Activated naive CD8-positive, alpha-beta T cell treated with anti-CD3 and anti-CD28 coated beads, Interleukin-2, amount 10 ng/mL, durations not matched to agents 7 days and 5 days (primary cell): Measurements from ENCODE around the gene DTX4. TPM values are rescaled to one million over a fixed set of nuclear protein-coding genes. Genes with fewer than 3 reads are reported as not detected.
A peak's percentile ranks its signal among the peaks of the same experiment; 100 is the strongest.

Source experiments
- ATAC-seq: fragments of 150-1000 bp; cut with Tn5 transposase; one replicate; pipeline ENCODE4 v1.10.0; 2021; ENCODE audit warnings: low read depth, moderate library complexity
- POLR2A ChIA-PET: fragments of 350-600 bp; sonication (Branson Sonifier 250); formaldehyde crosslinking; loops from one replicate; lab custom pipeline; 2021; ENCODE audit warnings: antibody characterized with exemption; lab: Charles Lee
- DNase-seq: peaks from one replicate; pipeline ENCODE4 v3.0.0; 2021
- H3K27ac Mint-ChIP-seq: one replicate; pipeline ENCODE4 v1.8.0; 2022; ENCODE audit warnings: mild to moderate bottlenecking, mixed read lengths
- H3K27me3 Mint-ChIP-seq: one replicate; pipeline ENCODE4 v1.8.0; 2022; ENCODE audit warnings: mild to moderate bottlenecking, moderate library complexity, mixed read lengths
- H3K36me3 Mint-ChIP-seq: one replicate; pipeline ENCODE4 v1.8.0; 2021; ENCODE audit warnings: mild to moderate bottlenecking, mixed read lengths
- H3K4me1 Mint-ChIP-seq: one replicate; pipeline ENCODE4 v1.8.0; 2021; ENCODE audit warnings: mixed read lengths
- H3K4me3 Mint-ChIP-seq: one replicate; pipeline ENCODE4 v1.8.0; 2022; ENCODE audit warnings: mild to moderate bottlenecking, moderate library complexity, mixed read lengths
- H3K9me3 Mint-ChIP-seq: one replicate; pipeline ENCODE4 v1.8.0; 2021; ENCODE audit warnings: mixed read lengths
- total RNA-seq, 2 experiments: library from RNA; stranded (reverse); gene quantifications; one replicate each; pipeline ENCODE4 v1.2.3, GENCODE V29; 2021

DTX4 gene
- total RNA-seq, 2 experiments from 2014 or later = 0.47 to 0.94 TPM

DNA sequence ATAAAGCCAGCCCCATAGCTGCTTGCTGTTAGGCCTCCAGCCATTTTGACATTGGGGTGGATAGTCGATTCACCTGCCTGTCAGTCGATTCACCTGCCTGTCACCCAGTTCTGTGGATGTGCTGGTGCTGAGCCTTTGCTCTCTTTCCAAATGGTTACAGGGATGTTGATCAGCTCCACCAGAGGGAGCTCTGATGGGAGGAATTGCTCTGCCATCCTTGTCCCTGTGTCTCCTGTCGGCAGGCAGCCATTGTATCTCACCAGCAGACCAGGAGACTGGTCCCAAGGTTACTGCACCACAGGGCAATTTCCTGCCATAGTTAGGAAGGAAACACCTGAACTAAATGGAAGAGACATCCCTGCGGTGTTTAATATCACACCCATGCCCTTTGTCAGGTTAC lies 34.7 kb downstream of the DTX4 start:
- H3K9me3 Mint-ChIP-seq = no peaks in the 10 kb centered on the region
- DNase-seq (no peak), ATAC-seq (no peak)
- no peak overlapping the region for H3K4me3 Mint-ChIP-seq
- POLR2A ChIA-PET = no interaction called here
- H3K27ac Mint-ChIP-seq = no peak overlapping the region
- peaks cover 12% of the 10 kb centered on the region for H3K27me3 Mint-ChIP-seq
- peaks cover 7% of the 10 kb centered on the region for H3K4me1 Mint-ChIP-seq
- H3K36me3 Mint-ChIP-seq = no peaks in the 10 kb centered on the region

DNA sequence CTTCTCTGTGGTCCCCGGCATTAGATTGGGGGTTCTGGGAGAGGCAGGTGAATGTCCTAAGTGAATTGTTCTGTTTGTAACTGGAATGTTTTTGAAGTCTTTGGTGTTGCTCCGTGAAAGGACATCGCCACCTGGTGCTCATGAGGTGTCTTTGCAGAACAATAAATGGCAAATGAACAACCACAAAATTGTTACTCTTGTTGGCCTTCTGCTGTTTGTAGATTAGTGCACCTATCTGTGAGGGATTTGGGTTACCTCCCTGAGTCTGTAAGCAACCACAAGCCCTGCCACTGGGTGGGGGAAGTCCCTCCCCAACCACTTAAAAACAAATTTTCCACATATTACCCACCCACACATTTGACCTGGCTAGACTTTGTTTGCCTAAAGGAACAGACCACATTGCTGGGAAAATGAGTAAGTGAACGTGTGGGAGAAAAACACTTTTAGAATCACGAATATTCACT lies 36.1 kb downstream of the DTX4 start:
- H3K36me3 Mint-ChIP-seq = no peaks in the 10 kb centered on the region
- ATAC-seq (peak; percentile 54), DNase-seq (no peak)
- H3K4me1 Mint-ChIP-seq = peaks cover 7% of the 10 kb centered on the region
- peaks cover 12% of the 10 kb centered on the region for H3K27me3 Mint-ChIP-seq
- no peak overlapping the region for H3K27ac Mint-ChIP-seq
- POLR2A ChIA-PET = no interaction called here
- H3K9me3 Mint-ChIP-seq = no peaks in the 10 kb centered on the region
- no peak overlapping the region for H3K4me3 Mint-ChIP-seq

DNA sequence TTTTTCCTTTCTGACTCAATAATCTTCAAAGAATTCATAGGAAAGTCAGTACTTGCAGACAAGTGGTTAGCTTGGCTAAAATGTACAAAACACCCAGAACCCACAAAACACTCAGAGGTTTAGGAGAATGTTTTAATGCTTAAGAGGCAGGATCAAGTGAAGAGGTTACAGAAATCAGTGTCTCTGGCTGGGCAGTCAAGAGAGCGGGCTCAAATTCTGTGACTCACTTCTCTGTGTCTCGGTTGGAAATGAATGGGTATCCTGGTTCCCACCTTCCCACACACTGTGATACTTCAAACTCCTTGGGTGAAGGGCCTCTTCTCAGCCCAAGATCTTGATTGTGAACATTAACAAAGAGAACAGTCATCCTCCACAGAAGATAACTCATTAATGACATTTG lies 37.0 kb downstream of the DTX4 start:
- peaks cover 7% of the 10 kb centered on the region for H3K4me1 Mint-ChIP-seq
- H3K36me3 Mint-ChIP-seq = no peaks in the 10 kb centered on the region
- H3K4me3 Mint-ChIP-seq = no peak overlapping the region
- DNase-seq (no peak), ATAC-seq (no peak)
- H3K27me3 Mint-ChIP-seq = peaks cover 12% of the 10 kb centered on the region
- no peak overlapping the region for H3K27ac Mint-ChIP-seq
- H3K9me3 Mint-ChIP-seq = no peaks in the 10 kb centered on the region
- POLR2A ChIA-PET = no interaction called here

DNA sequence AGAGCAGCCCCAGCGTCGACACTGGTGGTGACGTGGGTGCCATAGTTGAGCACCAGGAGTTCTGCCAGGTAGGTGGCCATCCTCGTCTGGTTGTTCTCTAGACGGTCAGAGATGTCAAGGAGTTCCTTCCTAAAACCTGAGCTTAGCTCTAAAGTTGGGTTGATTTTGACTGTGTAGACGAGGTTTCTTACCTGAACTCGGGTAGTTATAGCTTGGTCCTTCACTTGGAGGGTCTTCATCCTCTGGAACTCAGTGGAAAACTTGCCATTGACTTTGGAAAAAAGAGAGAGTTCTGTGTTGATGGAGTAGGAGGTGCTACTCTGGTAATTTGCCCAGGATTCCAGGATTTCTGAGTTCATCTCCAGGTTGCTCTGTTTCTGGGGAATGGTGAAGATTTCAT lies 40.3 kb downstream of the DTX4 start:
- Mint-ChIP-seq H3K27ac (no peak overlapping the region), H3K4me1 (peaks cover 11% of the 10 kb centered on the region), H3K36me3 (no peaks in the 10 kb centered on the region), H3K4me3 (no peak overlapping the region), H3K9me3 (no peaks in the 10 kb centered on the region), H3K27me3 (peaks cover 12% of the 10 kb centered on the region)
- ATAC-seq = no peak
- no peak for DNase-seq
- POLR2A ChIA-PET = no interaction called here

DNA sequence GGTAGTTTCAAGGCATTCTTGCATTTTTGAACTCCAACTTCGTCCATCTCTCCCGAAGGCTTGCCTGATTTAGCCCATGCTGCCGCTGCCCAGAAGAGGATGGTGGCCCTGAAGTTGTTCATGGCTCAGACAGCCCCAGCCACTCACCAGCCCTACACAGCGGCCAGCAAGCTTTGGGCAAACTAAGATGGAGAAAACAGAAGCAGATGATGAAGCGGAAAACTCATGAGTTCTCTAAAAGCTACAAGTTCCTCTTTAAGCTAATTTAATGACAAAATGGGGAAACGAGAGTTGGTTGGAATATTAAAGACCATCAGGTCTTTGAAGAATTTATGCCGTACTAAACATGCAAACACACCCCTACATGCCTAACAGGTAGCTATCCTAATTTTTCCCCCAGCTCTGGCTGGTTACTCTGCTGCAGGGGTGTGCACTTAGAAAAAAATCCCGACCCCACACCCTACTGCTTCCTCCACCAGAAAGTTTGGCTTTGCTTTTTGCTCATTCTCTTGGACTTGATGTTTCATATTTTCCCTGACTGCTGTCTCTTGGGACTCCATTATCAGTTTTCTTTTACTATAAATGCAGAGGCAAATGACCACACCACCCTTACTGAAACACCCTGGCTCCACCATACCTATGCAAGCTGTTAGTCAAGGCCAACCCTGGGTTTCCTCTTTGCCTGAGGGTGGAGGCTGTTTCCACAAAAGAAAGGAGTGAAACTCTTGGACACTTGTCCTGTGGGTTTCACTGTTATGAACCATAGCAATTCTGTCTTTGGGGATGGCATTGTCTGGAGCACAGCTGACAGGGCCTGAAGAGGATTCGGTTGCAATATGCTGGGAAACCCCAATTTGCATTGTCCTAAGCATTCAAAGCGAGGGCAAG lies 41.1 kb downstream of the DTX4 start, which contains the start of gene MPEG1:
MPEG1 (minus strand) TSS at position 184 of the 888 bp plus-strand sequence; CDS start at position 122, 62 bp downstream.
- Mint-ChIP-seq H3K4me1 (peaks cover 6% of the 10 kb centered on the region), H3K36me3 (peaks cover 2% of the 10 kb centered on the region), H3K9me3 (no peaks in the 10 kb centered on the region), H3K4me3 (no peak within 1 kb of the TSS), H3K27me3 (peaks cover 12% of the 10 kb centered on the region), H3K27ac (no peak within 1 kb of the TSS)
- DNase-seq = no peak
- ATAC-seq = no peak
- POLR2A ChIA-PET = no interaction called here

DNA sequence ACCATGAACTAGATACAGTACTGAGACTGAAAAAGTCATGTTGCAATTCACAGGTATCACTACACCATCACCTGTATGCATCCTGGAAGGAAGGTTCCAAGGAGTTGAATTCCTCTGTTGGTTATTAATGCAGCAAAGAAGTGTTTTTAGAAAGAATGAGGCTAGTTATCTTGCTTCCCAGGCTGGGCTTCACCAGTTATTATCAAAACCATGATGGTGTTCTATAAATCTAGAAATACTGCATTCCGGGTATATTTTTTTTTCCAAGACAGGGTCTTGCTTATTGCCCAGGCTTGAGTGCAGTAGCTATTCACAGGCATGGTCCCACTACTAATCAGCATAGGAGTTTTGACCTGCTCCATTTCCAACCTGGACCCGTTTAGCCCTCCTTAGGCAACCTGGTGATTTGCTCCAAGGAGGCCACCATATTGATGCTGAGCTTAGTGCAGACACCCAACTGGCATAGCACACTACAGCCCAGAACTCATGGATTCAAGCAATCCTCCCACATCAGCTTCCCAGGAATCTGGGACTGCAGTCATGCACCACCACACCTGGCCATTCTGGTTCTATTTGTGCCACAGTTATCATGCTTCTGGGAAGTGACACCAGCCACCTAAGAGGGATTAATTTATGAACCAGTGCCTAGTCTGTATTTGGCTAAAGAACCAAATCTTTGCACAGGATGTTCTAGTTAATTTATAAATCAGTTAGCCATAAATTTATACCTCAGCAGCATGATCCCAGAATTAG lies 42.4 kb downstream of the DTX4 start:
- POLR2A ChIA-PET = no interaction called here
- Mint-ChIP-seq H3K9me3 (no peaks in the 10 kb centered on the region), H3K36me3 (peaks cover 2% of the 10 kb centered on the region), H3K4me3 (no peak overlapping the region), H3K27me3 (peaks cover 6% of the 10 kb centered on the region), H3K4me1 (peaks cover 5% of the 10 kb centered on the region), H3K27ac (no peak overlapping the region)
- DNase-seq (no peak), ATAC-seq (no peak)

DNA sequence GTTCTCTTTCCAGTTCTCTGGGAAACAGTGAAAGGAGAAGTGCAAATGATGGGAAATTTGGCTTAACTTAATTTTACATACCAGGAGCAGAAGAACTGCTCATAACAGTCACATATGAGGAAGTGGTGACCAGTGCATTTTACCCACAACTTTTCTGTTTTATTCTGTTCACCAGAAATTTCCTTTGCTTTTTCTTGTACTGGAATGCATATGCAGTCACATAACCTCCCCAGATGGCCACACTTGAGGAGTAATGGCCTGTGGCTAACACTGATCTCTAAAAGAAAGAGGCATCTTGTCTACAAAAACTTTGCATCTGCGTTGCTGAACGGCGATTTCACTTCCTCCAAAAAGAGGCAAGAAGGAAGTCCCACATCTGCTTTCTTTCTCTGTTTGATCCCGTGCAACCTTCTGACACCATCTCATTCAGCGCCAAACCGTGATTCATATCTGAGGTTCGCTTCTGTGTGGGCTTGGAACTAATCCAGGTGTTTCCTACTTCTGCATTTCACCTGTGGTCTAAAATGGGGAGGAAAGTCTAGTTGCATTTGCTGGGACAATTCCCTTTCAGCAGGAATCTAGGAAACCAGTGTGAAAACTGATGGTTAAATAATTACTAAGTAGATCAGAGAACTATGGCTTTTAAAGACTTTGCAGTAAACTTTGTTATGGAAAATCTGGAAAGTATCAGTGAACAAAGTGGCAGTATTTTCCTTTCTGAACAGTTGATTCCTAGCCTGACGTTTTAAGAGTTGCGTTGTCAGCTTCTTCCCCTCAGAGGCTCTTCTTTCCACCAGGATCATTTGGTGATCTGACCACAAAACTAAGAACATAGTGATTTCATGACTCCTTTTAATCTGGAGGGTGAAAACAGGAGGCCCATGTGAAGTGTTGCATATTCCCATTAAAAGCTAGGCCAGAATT lies 45.0 kb downstream of the DTX4 start:
- H3K9me3 Mint-ChIP-seq = no peaks in the 10 kb centered on the region
- H3K4me1 Mint-ChIP-seq = peaks cover 5% of the 10 kb centered on the region
- H3K36me3 Mint-ChIP-seq = peaks cover 2% of the 10 kb centered on the region
- POLR2A ChIA-PET = no interaction called here
- peaks cover 4% of the 10 kb centered on the region for H3K27me3 Mint-ChIP-seq
- ATAC-seq = peak; percentile 36
- no peak overlapping the region for H3K27ac Mint-ChIP-seq
- no peak for DNase-seq
- H3K4me3 Mint-ChIP-seq = peak overlapping the region; percentile 36

DNA sequence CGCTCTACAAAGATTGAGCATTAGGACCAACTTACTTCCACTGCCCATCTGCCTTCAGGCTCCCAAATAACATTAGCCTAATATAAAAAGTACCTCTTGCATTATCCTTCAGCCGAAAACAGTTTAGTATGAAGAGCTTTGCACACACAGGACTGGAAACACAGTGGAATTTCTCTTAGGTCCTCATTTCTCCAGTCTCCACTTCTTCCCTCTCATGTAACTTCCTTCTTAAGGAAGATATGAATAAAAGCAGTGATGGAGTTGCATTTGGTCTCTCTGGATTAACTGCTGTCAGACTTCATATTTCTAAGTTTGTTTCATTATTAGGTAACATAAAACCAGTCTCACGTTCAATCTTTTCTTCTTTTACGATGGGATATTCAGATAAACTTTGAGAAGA lies 46.4 kb downstream of the DTX4 start:
- H3K36me3 Mint-ChIP-seq = peaks cover 2% of the 10 kb centered on the region
- no peaks in the 10 kb centered on the region for H3K9me3 Mint-ChIP-seq
- no peak overlapping the region for H3K27ac Mint-ChIP-seq
- H3K27me3 Mint-ChIP-seq = peaks cover 7% of the 10 kb centered on the region
- POLR2A ChIA-PET = no interaction called here
- H3K4me3 Mint-ChIP-seq = no peak overlapping the region
- ATAC-seq = no peak
- peaks cover 5% of the 10 kb centered on the region for H3K4me1 Mint-ChIP-seq
- no peak for DNase-seq

DNA sequence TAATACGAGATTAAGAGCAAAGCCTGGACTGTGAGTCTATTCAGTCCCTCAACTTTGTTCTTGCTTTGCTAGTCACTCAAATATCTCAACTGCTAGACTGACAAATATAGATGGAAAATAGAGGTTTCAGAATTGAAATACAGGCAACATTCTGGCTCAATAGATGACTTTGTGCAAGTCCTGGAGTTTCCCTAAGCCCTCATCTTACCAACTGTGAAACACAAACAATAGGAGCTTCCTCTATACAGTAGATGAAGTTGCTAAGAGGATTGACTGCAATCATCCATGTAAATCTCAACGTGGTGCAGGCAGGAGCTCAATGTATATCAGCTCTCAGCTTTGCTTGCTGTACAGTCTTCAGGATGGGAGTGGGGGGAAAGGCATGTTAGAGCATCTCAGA lies 47.0 kb downstream of the DTX4 start:
- DNase-seq (no peak), ATAC-seq (no peak)
- no peaks in the 10 kb centered on the region for H3K9me3 Mint-ChIP-seq
- H3K4me3 Mint-ChIP-seq = no peak overlapping the region
- POLR2A ChIA-PET = no interaction called here
- H3K27me3 Mint-ChIP-seq = peaks cover 7% of the 10 kb centered on the region
- no peak overlapping the region for H3K27ac Mint-ChIP-seq
- H3K4me1 Mint-ChIP-seq = peaks cover 5% of the 10 kb centered on the region
- peaks cover 2% of the 10 kb centered on the region for H3K36me3 Mint-ChIP-seq

DNA sequence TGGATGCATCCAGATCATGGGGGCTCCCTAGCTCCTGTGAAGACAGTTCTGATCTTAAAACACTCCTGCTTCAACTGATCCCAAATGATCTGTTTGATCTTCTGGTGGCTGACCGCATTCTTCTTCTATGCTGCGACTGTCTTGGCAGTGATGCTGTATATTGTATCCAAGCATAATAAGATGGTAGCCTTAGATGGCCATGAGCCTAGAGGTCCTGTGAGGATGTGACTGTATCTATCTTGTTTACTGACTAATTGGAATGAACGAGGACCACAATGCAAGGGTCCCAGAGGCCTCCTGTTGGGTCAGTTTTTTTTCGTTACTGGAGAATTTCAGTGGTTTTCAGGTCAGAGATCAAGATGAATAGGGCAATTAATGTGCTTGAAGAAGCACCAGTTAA lies 47.9 kb downstream of the DTX4 start:
- H3K9me3 Mint-ChIP-seq = no peaks in the 10 kb centered on the region
- peaks cover 5% of the 10 kb centered on the region for H3K4me1 Mint-ChIP-seq
- POLR2A ChIA-PET = no interaction called here

DNA sequence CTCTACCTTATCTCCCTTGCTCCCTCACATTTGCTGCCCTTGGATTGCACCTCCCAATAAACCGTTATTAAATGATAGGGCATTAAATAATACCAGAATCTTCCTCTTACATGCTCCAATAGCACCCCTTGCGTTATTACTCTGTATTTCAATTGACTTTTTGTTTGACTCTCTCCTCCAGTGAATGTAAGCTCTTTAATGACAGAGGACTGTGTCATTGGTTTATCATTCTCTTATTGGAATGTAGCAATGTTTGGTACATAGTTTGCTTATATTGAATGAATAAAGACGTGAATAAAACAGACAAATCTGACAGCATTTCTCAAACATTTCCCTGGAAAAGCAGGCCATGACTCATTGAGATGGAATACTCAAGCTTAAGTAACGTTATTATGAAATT lies 49.5 kb downstream of the DTX4 start:
- no peak for ATAC-seq
- Mint-ChIP-seq H3K36me3 (peaks cover 2% of the 10 kb centered on the region), H3K4me3 (no peak overlapping the region), H3K4me1 (peaks cover 5% of the 10 kb centered on the region), H3K27me3 (peaks cover 7% of the 10 kb centered on the region), H3K9me3 (no peaks in the 10 kb centered on the region), H3K27ac (no peak overlapping the region)
- no peak for DNase-seq
- POLR2A ChIA-PET = no interaction called here

More for the DNA sequence above, 47.9 kb downstream of the DTX4 start:
- DNase-seq (no peak), ATAC-seq (no peak)
- H3K4me3 Mint-ChIP-seq = no peak overlapping the region
- H3K27me3 Mint-ChIP-seq = peaks cover 7% of the 10 kb centered on the region
- no peak overlapping the region for H3K27ac Mint-ChIP-seq
- H3K36me3 Mint-ChIP-seq = peaks cover 2% of the 10 kb centered on the region

DNA sequence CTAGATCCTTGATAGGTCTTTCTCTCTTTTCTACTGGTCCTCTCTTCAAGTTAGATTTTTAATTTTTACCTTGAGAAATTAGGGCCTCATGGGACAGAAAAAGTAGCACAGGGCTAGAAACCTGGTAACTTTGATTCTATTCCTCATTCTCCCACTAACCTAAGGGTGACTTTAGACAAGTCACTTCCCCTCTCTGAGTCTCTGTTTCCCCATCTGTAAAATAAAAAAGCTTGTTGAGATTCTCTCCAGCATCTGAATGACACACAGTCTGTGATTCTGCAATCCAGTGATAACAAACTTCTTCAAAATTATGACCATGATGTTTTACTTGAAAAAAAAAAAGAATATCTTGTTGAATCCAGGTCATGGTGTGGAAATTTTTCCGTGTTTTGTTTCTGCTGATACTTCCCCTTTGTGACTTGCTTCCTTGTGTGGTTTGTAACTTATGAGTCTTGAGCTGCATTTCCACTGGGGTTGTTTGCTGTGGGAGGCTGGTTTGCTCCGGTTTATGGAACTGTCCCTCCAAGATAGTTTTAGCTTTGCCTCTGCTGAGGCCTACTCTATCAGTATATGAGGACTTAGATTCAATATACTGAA lies 50.6 kb downstream of the DTX4 start:
- H3K27ac Mint-ChIP-seq = no peak overlapping the region
- H3K9me3 Mint-ChIP-seq = no peaks in the 10 kb centered on the region
- ATAC-seq (no peak), DNase-seq (no peak)
- no peak overlapping the region for H3K4me3 Mint-ChIP-seq
- peaks cover 1% of the 10 kb centered on the region for H3K36me3 Mint-ChIP-seq
- H3K27me3 Mint-ChIP-seq = peaks cover 5% of the 10 kb centered on the region
- no peaks in the 10 kb centered on the region for H3K4me1 Mint-ChIP-seq
- POLR2A ChIA-PET = no interaction called here

DNA sequence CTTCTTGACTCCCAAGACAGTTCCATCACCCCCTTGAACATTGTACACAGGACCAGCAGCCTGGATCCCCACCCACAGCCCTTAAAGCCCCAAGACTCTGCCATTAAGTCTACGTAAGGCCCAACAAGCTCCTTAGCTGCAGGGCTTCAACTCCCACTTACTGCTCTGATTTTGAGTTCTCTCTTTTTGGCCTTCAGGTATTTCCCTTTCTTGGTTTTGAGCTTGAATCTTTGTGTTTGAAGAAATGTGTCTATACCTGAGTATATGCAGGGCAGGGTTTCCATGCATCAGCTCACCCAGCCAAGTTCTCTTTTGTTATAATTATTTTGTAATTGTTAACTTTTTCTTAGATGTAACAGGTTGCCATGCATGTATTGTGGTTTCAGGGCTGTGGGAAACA lies 51.2 kb downstream of the DTX4 start:
- Mint-ChIP-seq H3K36me3 (no peaks in the 10 kb centered on the region), H3K27ac (no peak overlapping the region), H3K4me1 (no peaks in the 10 kb centered on the region), H3K9me3 (no peaks in the 10 kb centered on the region), H3K27me3 (peaks cover 4% of the 10 kb centered on the region), H3K4me3 (no peak overlapping the region)
- no peak for DNase-seq
- POLR2A ChIA-PET = no interaction called here
- no peak for ATAC-seq
